SJSA1 (cell line): ENCODE results near the gene E2F8. TPM values are rescaled to one million over a fixed set of nuclear protein-coding genes. Genes with fewer than 3 reads are reported as not detected.

Experiments used
- DNase-seq, 2 experiments: peaks; one replicate each; pipeline ENCODE4 v3.0.0-alpha.2; 2015 to 2020; ENCODE audit warnings: low spot score in 2 of 2, low read depth in 1 of 2
- H3K27ac ChIP-seq: fragments of 250-450 bp; sonication (Bioruptor Pico); 2 replicates; pipeline ENCODE4 v1.5.1; 2020; ENCODE audit warnings: mild to moderate bottlenecking, moderate library complexity
- H3K27me3 ChIP-seq: fragments of 250-450 bp; sonication (Bioruptor Pico); replicated peaks from 2 replicates; pipeline ENCODE4 v1.5.1; 2020; ENCODE audit warnings: mild to moderate bottlenecking, moderate library complexity
- H3K36me3 ChIP-seq: fragments of 250-450 bp; sonication (Bioruptor Pico); 2 replicates; pipeline ENCODE4 v1.5.1; 2020; ENCODE audit warnings: mild to moderate bottlenecking
- H3K4me1 ChIP-seq: fragments of 250-450 bp; sonication (Bioruptor Pico); replicated peaks from 2 replicates; pipeline ENCODE4 v1.6.1; 2021; ENCODE audit warnings: mild to moderate bottlenecking
- H3K4me3 ChIP-seq: fragments of 250-450 bp; sonication (Bioruptor Pico); 2 replicates; pipeline ENCODE4 v1.5.1; 2020; ENCODE audit warnings: mild to moderate bottlenecking
- H3K9me3 ChIP-seq: fragments of 250-450 bp; sonication (Bioruptor Pico); replicated peaks from 2 replicates; pipeline ENCODE4 v1.5.1; 2020; ENCODE audit warnings: mild to moderate bottlenecking
- total RNA-seq: library from RNA; depleted of rRNA; stranded (reverse); fragments of >200 nt; shearing (Covaris generic); gene quantifications from 2 replicates; pipeline ENCODE4 v1.2.3, GENCODE V29; 2014

Gene E2F8
- total RNA-seq, 1 experiment from 2014 or later, result 8.8 TPM

DNA sequence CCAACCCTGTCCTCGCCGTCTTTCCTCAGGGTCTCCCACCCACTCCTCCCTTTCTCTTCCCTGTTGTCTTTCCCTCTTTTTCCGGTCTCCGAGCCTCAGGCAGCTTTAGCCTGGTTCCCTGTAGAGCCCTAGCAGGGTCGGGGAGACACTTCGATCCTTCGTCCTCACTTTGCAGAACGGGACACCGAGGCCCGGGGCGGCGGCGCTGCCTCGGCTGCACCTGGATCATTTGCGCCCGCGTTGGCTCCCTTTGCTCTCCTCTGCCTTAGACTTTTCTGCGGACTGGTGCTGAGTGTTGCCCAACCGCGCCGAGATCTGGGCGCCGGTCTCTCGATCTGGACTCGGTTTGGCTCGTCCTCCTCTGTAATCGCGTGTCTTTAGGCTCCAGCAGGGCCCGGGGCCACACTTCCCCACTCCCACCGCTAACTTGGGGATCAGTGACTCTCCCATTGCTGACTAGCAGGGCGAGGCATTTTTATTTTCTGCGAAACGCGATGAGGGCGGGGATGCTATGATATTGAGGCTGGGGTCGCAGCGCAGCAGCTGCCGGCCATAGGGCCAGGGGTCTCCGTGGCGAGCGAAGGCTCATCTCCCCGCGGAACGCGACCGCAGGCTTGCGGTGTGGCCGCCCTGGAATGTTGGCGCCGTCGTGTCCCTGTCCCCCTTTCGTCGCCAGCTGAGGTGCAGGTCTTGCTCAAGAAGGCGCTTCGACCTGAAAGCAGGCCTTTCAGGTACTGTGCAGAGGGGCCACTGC is 1.6 kb upstream of the E2F8 start:
- peaks cover 3% of the 10 kb centered on the region for H3K4me1 ChIP-seq
- H3K9me3 ChIP-seq, result no peaks in the 10 kb centered on the region
- no peak for DNase-seq
- H3K4me3 ChIP-seq, result peak overlapping the region; percentile 88
- no peak overlapping the region for H3K27ac ChIP-seq
- peaks cover 10% of the 10 kb centered on the region for H3K36me3 ChIP-seq
- H3K27me3 ChIP-seq, result no peaks in the 10 kb centered on the region

DNA sequence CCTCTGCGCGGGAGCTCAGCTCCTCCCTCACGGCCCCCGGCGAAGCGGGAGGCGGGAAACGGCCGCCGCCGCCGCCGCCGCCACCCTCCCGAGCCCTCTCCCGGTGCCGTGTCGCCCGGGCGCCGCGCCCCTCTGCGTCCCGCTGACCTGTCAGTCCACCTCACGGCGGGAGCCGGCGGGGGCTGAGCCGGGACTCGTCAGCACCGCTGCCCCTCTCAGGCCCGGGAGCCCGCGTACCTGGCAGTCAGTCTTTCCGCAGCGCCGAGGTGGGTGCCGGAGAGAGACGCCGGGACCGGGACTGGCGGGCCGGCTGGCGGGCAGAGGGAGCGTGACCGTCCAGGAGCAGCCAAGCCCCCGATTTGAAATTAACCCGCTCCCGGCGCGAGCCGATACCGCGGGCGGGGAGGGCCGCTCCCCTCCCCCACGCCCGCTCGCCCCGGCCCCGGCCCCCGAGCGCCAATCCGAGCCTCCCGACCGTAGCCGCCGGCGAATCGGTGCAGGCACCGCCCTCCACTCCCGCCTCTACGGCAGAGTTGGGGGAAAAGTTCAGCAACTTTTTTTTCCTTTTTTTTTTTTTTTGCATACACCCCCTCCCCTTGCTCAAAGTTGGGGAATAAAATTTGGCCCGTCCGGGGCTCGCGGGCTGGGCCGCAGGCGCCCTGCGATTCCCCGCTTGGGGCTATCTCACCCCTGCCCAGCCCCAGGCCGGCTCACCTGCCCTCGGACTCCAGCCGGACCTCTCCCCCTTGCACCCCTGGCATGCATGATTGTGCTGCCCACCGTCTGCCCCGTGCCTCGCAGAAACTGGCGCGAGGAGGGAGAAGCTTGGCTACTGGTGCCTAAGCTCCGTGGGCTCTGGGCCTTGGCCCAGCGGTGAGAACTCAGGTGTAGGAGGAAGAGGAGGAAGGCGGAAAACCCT is 774 bp upstream of the E2F8 start:
- peak overlapping the region; percentile 91 for H3K27ac ChIP-seq
- DNase-seq, result peak; percentile 46 to 53
- no peaks in the 10 kb centered on the region for H3K27me3 ChIP-seq
- H3K4me3 ChIP-seq, result peak overlapping the region; percentile 88
- H3K9me3 ChIP-seq, result no peaks in the 10 kb centered on the region
- peaks cover 16% of the 10 kb centered on the region for H3K36me3 ChIP-seq
- H3K4me1 ChIP-seq, result peaks cover 3% of the 10 kb centered on the region

DNA sequence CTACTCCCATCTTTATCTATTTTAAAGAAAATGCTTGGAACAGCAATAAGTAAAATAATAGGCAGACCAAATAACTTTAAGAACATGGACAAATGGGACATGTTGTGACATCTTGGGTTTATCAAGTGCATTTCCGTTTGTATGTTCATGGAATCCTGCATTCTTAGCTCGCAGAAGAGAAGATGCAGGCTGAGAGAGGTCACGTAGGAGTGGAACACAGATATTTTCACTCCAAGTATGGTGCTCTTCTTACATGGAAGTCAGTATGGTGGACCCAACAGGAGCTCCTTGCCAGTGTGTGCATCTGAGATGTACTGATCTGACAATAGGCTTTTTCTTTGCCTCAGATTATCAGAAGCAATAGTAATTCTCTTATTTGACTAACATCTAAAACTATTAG is 1.7 kb downstream of the E2F8 start:
- Histone ChIP-seq H3K36me3 (peaks cover 23% of the 10 kb centered on the region), H3K27me3 (no peaks in the 10 kb centered on the region), H3K4me3 (no peak overlapping the region), H3K9me3 (no peaks in the 10 kb centered on the region), H3K27ac (no peak overlapping the region), H3K4me1 (peaks cover 3% of the 10 kb centered on the region)
- DNase-seq, result no peak

DNA sequence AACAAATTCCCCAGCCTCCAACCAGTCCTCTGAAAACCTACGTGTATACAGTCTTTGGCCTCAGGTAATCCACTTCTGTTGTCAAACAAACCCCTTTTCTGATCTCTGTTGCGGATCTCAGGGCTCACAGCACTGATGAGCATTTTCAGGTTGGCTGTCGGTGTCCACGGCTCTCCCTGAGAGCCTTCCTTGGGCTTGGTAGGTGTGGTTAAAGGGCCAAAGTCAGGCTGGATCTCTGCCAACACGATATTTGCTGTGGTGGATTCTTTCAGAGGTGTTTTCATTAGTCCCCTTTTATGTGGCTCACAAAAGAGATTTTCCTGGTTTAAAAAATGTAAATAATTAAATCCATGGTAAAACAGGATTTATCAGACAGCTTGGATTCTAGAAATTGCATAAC is 2.9 kb downstream of the E2F8 start:
- H3K9me3 ChIP-seq, result no peaks in the 10 kb centered on the region
- no peaks in the 10 kb centered on the region for H3K27me3 ChIP-seq
- peaks cover 3% of the 10 kb centered on the region for H3K4me1 ChIP-seq
- peaks cover 23% of the 10 kb centered on the region for H3K36me3 ChIP-seq
- H3K27ac ChIP-seq, result no peak overlapping the region
- H3K4me3 ChIP-seq, result no peak overlapping the region
- no peak for DNase-seq

DNA sequence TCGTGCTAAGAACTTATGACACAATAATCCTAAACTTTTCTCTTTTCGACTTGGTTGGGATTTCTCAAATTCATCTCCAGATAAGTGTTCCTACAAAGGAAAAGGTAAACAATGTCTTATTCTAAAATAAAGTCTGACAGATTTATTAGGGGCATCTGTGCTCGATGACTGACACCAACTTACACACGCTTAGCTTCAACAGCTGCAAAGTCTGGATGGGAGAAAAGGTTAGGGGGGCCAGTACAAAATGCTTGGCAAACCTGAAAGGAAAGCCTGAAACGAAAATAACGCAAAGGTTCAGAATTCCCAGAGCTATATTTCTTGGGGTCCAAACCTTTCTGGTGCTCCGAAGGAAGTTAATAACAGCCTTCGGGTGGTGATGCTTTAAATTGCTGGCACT is 3.4 kb downstream of the E2F8 start:
- peaks cover 23% of the 10 kb centered on the region for H3K36me3 ChIP-seq
- no peaks in the 10 kb centered on the region for H3K27me3 ChIP-seq
- peaks cover 3% of the 10 kb centered on the region for H3K4me1 ChIP-seq
- H3K4me3 ChIP-seq, result no peak overlapping the region
- no peaks in the 10 kb centered on the region for H3K9me3 ChIP-seq
- H3K27ac ChIP-seq, result no peak overlapping the region
- no peak for DNase-seq

DNA sequence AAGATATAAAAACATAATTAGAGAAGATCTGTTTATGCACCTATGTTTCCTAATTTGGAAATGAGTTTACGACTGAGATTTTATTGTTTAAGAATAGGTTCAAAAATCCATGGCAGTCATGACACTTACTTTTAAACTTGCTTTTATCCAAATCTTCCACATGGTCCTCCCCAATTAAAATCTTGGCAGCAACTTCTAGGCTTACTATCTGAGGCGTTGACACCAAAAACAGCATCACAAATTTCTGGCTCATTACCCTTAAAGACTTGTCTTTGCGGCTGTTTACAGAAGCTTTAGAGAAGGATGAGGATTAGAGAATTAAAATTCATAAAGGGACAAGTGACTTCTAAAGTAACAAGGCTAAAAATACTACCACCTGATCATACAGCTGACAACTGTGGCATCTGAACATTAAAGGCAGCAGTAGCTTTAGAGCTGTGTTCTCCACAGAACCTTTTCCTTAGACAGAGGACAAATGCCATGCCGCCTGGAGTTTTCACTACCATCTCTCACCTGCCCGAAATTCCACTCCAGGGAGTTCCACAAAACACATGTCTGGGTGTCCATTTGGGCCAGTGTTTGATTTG is 6.4 kb downstream of the E2F8 start:
- Histone ChIP-seq H3K27ac (no peak overlapping the region), H3K4me1 (no peaks in the 10 kb centered on the region), H3K9me3 (no peaks in the 10 kb centered on the region), H3K4me3 (no peak overlapping the region), H3K36me3 (peaks cover 29% of the 10 kb centered on the region), H3K27me3 (no peaks in the 10 kb centered on the region)
- no peak for DNase-seq

DNA sequence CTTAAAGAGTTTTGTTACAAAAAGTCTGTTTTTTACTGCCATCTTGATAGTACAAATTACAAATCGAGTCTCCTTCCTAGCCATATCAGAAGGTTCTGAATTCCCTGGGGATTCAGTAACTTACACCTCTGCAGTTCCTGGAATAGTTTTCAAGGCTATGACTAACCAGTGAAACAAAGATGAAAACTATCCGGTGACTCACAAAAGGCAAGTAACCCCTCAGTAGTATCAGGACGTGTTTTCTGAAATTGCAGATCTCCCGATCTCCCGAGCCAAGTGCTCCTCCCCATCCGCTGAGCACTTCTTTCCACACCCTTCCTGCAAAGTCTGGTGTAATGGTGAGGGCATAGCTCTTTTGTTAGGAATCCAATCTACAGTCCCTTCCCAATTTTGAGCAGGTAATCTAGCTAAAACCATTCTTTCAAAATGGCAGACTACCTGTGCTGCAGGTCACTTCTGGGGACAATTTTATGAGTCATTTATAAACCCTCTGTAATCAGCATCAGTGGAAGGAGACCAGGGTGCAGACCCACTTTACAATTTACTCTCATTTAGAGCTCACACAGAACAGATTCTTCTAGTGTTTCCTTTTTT is 7.7 kb downstream of the E2F8 start:
- H3K27ac ChIP-seq, result no peak overlapping the region
- no peak overlapping the region for H3K4me3 ChIP-seq

DNA sequence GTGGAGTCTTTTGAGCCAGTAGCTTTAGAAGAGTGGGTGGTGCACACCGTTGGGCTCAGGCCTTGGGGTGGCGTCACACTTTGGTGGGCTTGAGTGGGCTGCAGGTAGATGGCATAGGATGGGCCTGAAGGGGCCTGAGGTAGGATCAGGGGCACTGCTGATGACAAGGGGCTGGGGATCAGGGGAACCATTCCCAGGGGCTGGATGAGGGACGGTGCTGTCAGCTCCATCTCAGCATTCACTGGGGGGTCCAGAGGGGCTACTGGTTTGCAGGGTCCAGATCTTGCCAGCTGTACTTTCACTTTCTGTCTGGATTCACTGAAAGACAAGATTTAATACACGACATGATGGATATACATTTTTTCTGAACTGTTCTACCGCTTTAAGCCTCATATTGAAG is 11.1 kb downstream of the E2F8 start:
- no peak overlapping the region for H3K27ac ChIP-seq
- no peaks in the 10 kb centered on the region for H3K4me1 ChIP-seq
- H3K36me3 ChIP-seq, result peaks cover 13% of the 10 kb centered on the region
- no peaks in the 10 kb centered on the region for H3K9me3 ChIP-seq
- no peak for DNase-seq
- H3K4me3 ChIP-seq, result no peak overlapping the region
- no peaks in the 10 kb centered on the region for H3K27me3 ChIP-seq

More for the DNA sequence above, 7.7 kb downstream of the E2F8 start:
- DNase-seq, result peak in 1 of 2 experiments; percentile 14
- H3K4me1 ChIP-seq, result no peaks in the 10 kb centered on the region
- H3K9me3 ChIP-seq, result no peaks in the 10 kb centered on the region
- H3K36me3 ChIP-seq, result peaks cover 24% of the 10 kb centered on the region
- no peaks in the 10 kb centered on the region for H3K27me3 ChIP-seq

DNA sequence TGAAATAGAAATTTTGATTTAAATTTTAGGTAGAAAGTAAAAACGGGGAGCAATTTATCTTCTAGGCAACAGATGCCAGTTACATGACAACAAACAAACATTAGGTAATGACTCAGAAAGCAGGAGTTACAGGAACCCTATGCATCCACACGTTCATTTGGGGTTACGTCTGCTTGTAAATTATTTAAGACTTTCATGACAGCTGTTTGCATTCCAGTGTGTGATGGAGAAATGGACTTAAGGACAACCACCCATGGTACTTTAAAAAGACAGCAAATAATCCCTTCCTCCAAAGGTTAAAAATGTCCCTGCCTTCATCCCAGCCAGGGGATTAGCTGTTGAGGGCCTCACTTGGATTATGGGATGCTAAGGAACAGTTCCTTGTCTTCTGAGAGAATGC is 11.8 kb downstream of the E2F8 start:
- H3K27ac ChIP-seq, result no peak overlapping the region
- DNase-seq, result no peak
- no peak overlapping the region for H3K4me3 ChIP-seq
- H3K36me3 ChIP-seq, result peaks cover 11% of the 10 kb centered on the region
- H3K27me3 ChIP-seq, result no peaks in the 10 kb centered on the region
- no peaks in the 10 kb centered on the region for H3K4me1 ChIP-seq
- H3K9me3 ChIP-seq, result no peaks in the 10 kb centered on the region

DNA sequence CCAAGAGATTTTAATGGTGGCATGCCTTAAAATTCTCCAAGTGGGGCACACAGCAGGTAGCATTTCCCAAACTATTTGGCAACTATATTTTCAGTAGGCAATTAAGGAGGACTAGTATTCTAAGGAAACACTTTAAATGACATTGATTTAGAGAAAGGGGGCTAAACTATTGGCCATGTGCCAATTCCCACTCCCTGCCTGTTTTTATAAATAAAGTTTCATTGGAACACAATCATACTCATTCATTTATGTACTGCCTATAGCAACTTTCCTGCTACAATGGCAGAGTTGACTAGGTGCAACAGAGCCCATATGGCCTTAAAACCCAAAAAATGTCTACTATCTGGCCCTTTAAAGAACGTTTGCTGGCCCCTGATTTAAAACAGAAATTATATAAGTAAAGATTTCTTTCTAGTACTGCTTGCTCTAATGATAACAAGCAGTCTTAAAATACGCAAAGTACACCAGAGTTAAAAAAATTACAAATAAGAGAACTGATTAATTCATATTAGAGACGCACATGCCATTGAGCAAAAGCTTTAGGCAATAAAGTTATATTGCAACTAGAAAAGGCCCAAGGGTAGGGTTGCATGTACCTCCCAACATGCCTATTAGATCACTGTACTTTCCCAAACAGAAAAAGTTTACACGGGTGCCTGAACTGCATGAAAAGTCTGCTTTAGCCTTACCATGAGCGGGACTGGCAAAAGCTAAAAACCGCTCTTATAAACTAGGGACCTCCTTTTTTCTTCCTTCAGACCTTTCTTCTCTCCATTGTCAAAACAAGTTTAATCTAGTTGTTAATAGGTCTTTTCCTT is 14.2 kb downstream of the E2F8 start:
- Histone ChIP-seq H3K36me3 (peaks cover 5% of the 10 kb centered on the region), H3K27ac (no peak overlapping the region), H3K4me1 (no peaks in the 10 kb centered on the region), H3K4me3 (no peak overlapping the region), H3K9me3 (no peaks in the 10 kb centered on the region), H3K27me3 (no peaks in the 10 kb centered on the region)
- DNase-seq, result no peak

DNA sequence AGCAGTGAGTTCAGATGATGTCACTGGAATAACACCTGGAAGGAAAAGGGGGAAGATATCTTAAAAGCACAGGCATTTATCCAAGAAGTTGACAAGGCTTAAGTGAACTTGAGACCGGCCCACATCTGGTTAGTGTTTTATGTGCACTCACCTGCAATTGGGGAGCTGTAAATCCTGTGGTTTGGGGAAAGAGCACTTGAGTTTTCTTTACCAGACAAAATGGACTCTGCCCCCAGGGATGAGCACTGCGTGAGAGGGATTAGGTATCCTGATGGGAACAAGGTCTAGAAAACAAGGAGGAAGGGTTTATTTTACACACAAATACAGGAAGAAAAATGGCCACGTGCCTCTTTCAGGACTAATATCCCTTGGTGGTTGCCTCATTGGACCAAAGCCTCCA is 15.2 kb downstream of the E2F8 start:
- no peak for DNase-seq
- no peaks in the 10 kb centered on the region for H3K4me1 ChIP-seq
- no peaks in the 10 kb centered on the region for H3K27me3 ChIP-seq
- H3K9me3 ChIP-seq, result no peaks in the 10 kb centered on the region
- H3K27ac ChIP-seq, result no peak overlapping the region
- H3K36me3 ChIP-seq, result peaks cover 2% of the 10 kb centered on the region; the same call in 1 of the 2 replicates
- H3K4me3 ChIP-seq, result no peak overlapping the region

DNA sequence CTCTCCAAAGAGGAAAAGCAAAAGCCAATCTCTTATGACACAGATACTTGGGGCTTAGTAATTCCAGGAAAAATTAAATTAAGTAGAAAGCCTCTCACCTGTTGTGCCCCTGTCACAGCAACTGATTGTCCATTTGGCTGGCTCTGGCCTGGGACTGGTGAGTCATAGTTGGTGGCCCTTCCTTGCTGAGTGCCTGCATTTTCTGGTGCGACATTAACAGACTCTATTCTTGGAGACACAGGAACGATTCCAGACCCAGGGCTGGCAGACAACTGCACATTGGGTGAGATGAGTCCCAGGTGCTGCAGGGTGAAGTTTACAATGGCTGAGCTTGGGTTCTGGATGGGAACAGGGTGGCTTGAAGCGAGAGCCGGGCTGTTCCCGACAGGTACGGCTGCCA is 15.6 kb downstream of the E2F8 start:
- Histone ChIP-seq H3K27me3 (no peaks in the 10 kb centered on the region), H3K4me3 (no peak overlapping the region), H3K36me3 (peaks cover 2% of the 10 kb centered on the region; the same call in 1 of the 2 replicates), H3K27ac (no peak overlapping the region), H3K4me1 (no peaks in the 10 kb centered on the region), H3K9me3 (no peaks in the 10 kb centered on the region)
- no peak for DNase-seq
